HG02981 (cell line): Measurements from ENCODE around the gene SELP.
"Not testable (repeated sequence)": the region's sequence is repeated elsewhere in the genome, so short reads cannot be mapped to it uniquely, and the experiment has no call there.

ENCODE experiments used
- ATAC-seq: cut with Tn5 transposase; IDR thresholded peaks from one replicate; pipeline ENCODE4 v1.9.1; 2021; ENCODE audit warnings: mild to moderate bottlenecking, moderate library complexity; ENCODE audit not compliant: unreplicated experiment

SELP gene

DNA sequence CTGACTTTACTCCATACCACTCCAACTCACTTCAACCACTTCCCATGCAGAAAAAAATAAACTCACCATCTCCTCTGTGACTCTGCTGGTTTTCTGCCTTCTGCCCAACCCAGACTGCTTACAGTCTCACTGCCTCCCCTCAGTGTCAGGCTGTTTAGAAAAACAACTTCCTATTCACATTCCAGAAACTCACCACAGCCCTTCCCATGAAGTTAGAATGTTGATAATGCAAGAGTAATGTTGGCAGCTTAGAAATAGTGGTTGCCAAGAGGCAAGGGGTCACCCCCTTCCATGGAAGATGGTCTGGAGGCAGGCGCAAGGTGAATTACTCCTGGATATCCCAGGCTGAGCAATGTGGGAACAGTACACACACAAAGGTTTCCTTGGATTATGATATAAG is at the start of gene SELP:
TSS of gene SELP (minus strand) at position 119 of the 400 bp plus-strand sequence. CDS start at position 69, 50 bp downstream.
- ATAC-seq = no peak

DNA sequence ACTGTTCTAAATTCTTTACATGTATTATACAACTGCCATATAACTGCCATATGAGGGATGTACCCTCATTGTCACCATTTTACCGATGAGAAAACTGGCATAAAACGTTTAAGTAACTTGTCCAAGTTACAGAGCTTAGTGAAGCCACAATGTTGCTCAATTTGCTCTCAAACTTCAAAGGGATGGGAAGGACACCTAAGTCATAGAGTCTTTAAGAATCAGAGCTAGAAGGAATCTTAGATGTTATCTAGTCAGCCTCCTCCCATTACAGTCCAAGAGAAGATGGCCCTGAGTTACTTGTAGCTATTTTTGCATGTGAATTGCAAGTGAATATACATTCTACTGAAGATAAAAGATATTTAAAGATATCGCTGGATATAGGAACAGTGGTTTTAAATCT is 49.8 kb upstream of the SELP start:
- no peak for ATAC-seq

DNA sequence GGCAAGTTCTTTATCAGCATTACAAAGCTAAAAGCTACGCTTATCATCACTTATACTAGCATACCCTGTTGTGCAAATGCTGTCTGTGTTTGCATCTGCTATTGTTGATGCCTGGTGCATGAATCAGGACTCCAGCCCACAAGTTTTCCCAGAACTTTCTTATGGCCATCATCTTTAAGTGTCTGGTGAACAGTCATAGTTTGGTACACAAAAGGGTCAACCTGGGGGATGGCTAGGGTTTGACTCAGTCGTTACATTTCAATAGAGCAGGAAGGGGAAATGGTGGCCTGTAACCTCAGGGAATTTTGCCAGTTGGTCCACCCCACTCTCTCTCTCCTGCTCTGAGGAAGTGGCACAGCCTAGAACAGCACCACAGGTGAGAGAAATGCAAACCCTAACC is 46.1 kb upstream of the SELP start:
- ATAC-seq = no peak

DNA sequence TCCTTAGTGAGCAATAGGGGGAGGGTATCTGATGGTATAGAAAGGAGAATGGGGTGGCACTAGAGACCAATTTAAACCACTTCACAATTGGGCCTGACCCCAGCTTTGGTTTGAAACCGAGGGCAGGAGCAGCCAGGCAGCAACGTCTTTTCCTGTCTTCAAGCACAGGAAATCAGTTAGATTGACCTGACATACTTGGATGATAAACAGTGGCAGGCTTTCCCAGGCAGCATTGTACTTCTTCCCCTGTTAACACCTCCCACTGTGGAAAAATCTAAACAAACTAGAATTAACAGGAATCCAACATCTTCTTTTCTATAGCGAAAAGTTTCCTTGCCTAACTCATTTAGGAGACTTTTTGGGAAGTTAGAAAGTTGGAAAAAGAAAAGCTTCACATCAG is 40.9 kb upstream of the SELP start:
- ATAC-seq = no peak

DNA sequence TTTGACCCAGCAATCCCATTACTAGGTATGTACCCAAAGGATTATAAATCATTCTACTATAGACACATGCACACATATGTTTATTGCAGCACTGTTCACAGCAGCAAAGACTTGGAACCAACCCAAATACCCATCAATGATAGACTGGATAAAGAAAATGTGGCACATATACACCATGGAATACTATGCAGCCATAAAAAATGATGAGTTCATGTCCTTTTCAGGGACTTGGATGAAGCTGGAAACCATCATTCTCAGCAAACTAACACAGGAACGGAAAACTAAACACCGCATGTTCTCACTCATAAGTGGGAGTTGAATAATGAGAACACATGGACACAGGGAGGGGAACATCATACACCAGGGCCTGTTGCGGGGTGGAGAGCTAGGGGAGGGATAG is 40.3 kb upstream of the SELP start:
- ATAC-seq = not testable (repeated sequence)

DNA sequence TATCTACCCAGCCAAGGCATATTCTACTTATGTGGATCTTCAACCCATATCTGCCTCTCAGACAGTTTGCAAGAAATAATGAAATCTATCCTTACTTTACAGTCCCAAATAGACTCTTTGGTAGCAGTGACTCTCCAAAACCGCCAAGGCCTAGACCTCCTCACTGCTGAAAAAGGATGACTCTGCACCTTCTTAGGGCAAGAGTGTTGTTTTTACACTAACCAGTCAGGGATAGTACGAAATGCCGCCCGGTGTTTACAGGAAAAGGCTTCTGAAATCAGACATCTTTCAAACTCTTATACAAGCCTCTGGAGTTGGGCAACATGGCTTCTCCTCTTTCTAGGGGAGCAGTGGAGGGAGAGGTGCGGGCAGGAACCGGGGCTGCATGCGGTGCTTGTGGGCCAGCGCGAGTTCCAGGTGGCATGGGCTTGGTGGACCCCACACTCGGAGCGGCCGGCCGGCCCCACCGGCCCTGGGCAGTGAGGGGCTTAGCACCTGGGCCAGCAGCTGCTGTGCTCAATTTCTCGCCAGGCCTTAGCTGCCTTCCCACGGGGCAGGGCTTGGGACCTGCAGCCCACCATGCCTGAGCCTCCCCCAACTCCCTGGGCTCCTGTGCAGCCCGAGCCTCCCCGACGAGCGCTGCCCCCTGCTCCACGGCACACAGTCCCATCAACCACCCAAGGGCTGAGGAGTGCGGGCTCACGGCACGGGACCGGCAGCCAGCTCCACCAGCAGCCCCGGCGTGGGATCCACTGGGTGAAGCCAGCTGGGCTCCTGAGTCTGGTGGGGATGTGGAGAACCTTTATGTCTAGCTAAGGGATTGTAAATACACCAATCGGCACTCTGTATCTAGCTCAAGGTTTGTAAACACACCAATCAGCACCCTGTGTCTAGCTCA is 38.0 kb upstream of the SELP start:
- not testable (repeated sequence) for ATAC-seq

DNA sequence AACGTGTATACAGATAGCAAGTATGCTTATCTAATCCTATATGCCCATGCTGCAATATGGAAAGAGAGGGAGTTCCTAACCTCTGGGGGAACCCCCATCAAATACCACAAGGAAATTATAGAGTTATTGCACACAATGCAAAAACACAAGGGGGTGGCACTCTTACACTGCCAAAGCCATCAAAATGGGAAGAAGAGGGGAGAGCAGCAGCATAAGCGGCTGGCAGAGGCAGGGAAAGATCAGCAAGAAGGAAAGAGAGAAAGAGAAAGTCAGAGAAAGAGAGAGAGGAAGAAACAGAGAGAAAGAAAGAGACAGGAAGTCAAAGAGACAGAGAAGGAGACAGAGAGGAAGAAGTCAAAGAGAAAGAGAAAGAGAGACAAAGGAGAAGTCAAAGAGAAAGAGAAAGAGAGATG is 37.3 kb upstream of the SELP start:
- peak; percentile 76 for ATAC-seq

DNA sequence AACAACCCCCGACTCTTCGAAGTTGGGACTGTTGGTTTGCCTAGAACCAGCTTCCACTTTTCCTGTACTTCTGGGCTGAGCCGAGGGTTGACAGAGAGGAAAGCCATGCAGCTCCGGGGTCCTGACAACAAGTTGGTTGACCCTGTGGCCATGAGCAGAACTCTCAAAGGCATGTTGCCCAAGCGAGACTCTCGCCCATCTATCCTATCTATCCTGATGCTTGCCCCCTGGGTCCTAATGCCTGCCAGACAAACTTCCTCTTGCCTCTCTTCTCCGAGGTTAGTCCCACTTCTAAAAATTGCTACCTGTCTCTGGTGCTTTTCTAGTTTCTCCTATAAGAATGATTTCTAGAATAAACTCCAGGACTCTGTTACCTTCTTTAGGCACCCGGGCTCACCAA is 32.8 kb upstream of the SELP start:
- ATAC-seq = not testable (repeated sequence)

DNA sequence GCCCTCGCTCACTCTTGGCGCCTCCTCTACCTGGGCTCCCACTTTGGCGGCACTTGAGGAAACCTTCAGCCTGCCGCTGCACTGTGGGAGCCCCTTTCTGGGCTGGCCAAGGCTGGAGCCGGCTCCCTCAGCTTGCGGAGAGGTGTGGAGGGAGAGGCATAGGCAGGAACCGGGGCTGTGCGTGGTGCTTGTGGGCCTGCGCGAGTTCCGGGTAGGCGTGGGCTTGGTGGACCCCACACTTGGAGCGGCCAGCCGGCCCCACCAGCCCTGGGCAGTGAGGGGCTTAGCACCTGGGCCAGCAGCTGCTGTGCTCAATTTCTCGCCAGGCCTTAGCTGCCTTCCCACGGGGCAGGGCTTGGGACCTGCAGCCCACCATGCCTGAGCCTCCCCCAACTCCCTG is 31.1 kb upstream of the SELP start:
- ATAC-seq = not testable (repeated sequence)

DNA sequence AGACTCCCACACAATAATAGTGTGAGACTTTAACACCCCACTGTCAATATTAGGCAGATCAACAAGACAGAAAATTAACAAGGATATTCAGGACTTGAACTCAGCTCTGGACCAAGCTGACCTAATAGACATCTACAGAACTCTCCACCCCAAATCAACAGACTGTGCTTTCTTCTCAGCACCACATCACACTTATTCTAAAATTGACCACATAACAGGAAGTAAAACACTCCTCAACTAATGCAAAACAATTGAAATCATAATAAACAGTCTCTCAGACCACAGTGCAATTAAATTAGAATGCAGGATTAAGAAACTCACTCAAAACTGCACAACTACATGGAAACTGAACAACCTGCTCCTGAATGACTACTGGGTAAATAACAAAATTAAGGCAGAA is 28.9 kb upstream of the SELP start:
- not testable (repeated sequence) for ATAC-seq

DNA sequence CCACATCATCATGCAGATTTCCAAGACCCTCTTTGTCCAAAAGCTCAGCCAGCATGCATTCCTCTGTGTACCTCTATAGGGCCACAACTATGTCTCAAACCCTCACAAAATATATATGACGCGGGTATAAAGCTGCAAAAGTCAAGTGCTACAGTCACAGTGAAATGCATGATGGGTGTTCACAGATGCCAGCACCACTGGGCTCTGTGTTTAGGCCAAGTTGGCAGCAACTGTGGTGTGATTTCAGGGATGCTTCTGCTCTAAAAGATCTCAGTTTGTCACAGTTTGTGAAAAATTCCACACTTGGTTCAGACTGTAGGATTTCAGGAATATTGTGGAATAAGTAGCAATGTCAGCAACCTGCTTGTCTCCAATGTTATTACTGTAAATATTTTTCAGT is 23.9 kb upstream of the SELP start:
- no peak for ATAC-seq

DNA sequence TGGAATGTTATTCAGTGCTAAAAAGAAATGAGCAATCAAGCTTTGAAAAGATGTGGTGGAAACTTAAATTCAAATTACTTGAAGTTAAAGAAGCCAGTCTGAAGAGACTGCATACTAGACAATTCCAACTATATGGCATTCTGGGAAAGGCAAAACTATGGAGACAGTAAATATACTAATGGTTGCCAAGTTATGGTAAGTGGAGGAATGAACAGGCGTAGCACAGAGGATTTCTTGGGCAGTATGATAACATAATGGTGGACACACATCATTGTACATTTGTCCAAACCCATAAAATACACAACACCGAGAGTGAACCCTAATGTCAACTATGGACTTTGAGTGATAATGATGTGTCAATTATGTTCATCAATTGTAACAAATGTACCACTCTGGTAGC is 21.1 kb upstream of the SELP start:
- no peak for ATAC-seq

DNA sequence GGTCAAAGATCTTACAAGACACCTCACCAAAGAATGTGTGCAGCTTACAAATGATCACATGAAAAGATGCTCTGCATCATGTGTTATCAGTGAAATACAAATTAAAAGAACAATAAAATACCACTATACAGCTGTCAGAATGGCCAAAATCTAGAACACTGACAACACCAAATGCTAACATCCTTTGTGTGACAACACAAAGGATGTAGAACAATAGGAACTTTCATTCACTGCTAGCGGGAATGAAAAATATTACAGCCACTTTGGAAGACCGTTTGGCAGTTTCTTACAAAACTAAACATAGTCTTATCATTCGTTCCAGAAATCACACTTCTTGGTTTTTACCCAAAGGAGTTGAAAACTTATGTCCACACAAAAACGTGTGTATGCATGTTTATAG is 20.6 kb upstream of the SELP start:
- no peak for ATAC-seq

DNA sequence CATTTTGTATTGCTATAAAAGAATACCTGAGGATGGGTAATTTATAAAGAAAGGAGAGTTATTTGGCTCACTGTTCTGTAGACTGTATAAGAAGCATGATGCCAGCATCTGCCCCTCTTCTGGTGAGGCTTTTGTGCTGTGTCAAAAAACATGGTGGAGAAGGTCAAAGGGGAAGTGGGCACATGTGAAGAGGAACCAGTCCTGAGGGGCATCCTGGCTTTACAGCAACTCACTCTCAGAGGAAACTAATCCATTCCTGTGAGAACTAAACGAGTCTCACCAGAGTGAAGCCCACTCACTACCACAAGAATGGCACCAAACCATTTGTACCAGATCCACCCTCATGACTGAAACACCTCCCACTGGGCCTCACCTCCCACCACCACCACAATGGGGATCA is 18.8 kb upstream of the SELP start:
- no peak for ATAC-seq

DNA sequence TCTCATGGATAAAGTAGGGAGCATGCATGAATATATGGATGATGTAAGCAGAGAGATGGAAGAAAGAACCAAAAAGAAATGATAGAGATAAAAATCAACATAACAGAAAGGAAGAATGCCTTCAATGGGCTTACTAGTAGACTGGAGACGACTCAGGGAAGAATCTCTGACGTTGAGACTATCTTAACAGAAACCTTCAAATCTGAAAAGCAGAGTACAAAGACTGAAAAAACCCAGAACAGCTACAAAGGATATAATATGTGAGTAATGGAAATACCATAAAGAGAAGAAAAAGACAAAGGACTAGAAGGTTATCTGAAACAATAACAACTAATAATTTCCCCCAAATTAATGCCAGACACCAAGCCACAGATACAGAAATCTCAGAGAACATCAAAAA is 18.3 kb upstream of the SELP start:
- ATAC-seq = no peak

DNA sequence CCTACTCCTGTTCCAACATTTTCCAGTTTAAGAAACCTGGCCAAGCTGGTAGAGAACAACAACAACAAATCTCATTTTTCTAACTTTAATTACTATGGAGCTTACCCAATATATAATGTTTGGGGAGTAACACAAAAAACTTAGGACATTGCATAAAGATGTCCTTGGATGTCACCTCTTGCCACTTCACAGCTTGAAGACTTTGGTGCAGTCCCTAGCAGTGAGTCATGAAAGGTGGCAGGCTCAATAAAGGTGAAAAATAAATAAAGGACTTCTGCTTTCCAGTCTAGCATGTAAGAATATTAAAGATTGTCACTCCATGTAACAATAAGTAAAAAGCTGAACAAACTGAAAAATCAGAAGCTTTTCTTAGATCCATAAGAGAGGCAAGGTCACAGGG is 17.6 kb upstream of the SELP start:
- ATAC-seq = no peak

DNA sequence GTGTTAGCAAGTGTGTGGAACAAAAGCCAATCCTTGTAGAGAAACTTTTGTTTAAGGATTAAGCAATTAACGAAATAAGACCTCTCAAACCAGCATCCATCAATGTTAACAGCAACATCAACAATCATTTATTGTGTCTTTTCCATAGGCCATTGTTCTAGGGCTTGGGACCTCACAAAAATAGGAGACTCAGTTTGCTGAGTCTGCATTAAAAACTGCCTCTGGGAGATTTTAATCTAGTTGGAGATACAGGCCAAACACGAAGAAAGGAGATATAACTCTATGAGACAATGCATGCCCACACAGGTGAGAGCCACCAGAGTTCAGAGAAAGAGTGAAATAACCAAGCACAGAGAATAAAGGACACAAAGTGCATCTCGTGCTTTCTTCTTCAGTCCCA is 14.4 kb upstream of the SELP start:
- ATAC-seq = no peak

DNA sequence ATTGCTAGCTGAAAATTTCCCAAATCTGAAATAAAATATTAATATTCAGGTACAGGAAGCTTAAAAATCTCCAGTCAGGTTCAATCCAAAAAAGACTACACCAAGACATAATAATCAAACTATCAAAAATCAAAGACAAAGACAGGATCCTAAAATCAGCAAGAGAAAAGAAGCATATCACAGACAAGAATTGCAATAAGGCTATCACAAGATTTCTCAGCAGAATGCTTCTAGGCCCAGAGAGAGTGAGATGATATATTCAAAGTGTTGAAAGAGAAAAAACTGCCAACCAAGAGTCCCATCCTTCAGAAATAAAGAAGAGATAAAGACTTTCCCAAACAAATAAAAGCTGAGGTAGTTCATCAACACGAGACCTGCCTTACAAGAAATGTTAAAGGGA is 5.0 kb upstream of the SELP start:
- no peak for ATAC-seq

DNA sequence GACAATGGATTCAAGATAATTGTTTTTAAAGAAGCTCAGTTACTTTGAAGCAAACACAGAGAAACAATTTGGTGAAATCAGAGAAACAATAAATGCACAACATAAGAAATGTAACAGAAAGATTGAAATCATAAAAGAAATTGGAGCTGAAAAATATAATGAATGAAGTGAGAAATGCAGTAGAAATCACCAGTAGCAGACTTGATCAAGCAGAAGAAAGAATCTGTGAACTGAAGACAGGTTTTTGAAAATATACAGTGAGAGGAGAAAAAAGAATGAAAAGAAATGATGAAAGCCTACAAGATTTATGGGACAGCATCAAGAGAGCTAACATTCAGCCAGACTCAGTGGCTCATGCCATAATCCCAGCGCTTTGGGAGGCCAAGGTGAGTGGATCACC is 4.2 kb upstream of the SELP start:
- no peak for ATAC-seq

DNA sequence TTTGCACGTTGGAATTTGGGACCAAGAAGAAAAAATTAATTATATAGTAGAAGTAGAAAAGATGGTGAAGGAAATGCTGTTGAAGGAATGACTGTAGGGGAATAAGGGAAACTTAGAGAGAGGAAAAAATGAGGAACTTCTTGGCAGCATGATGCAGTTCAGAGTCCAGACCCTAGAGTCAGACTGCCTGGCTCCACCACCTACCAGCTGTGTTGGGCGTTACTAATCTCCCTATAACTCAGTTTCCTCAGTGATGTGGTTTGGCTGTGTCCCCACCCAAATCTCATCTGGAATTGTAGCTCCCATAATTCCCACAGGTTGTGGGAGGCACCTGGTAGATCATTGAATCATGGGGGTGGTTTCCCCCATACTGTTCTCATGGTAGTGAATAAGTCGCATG is 1.3 kb upstream of the SELP start:
- no peak for ATAC-seq

DNA sequence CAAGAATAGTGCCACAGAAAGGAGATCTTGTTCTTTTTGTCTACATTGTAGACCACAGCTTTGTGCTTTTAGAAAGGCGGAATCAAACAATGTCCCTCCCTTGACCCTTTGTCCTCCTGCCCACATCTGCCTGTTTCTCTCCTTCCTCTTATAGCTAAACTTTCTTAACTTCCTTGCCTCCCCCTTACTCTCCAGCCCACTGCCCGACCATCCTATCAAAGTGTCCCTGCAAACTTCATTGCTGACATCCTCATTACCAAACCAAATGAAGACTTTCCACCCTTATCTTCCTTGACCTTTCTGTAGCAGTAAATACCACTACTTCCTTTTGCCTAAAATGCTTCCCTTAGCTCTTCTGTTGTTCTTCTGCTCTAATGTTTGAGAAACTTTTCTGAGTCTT is 5.0 kb downstream of the SELP start:
- no peak for ATAC-seq

DNA sequence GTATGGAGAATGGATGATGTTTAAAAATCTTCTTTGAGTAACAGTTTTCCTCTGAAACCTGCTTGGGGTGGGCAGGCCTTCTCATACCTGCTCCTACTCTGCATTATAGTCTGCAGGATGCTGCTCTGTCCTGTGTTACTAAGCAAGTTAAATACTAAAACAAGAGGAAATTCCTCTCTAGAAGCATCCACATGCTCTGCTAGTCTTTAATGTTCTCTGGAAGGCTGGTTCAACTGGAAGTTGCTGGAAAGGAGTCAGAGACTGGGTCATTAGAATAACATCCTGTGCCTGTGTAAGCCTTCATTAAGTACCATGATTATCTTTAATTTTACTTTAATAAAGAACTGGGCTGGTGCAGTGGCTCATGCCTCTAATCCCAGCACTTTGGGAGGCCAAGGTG is 5.8 kb downstream of the SELP start:
- no peak for ATAC-seq
